Stimulated activated CD8-positive, alpha-beta memory T cell treated with anti-CD3 and anti-CD28 coated beads, Interleukin-2, amount 100 ng/mL, for 48 hours (primary cell): Measurements from ENCODE around the gene MED12.

ENCODE experiments used
- DNase-seq, 2 donors: peaks; one replicate each; pipeline ENCODE4 v3.0.0-alpha.2; 2020; ENCODE audit warnings: low read depth in 2 of 2

Gene MED12

GRCh38 chrX:71118032-71118984, at the start of gene MED12:
TSS of gene MED12 (plus strand) at chrX:71118596. CDS start at chrX:71118755, 159 bp downstream.
- peak; percentile 76 to 81 for DNase-seq

- DNase-seq = no peak
Observed at GRCh38 chrX:71070531-71070930, 47.9 kb upstream of the MED12 start.

- DNase-seq = no peak
Observed at GRCh38 chrX:71081330-71082123, 36.9 kb upstream of the MED12 start.

GRCh38 chrX:71082124-71082647, 36.2 kb upstream of the MED12 start:
- DNase-seq = no peak

DNA sequence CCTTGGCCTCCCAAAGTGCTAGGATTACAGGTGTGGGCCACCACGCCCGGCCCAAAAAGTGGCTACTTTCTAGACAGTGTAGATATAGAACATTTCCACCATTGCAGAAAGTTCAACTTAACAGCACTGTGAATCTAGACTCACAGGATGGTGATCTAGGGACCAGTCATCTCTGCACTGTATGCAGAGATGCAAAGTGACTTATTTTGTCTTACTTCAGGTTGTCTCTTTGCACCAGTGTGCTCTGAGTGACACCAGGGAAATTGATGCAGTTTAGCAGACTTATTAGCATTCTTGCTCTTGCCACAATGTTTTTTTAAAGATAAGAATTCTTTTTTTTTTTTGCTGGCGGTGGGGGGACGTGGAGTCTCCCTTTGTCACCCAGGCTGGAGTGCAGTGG, 35.6 kb upstream of the MED12 start:
- no peak for DNase-seq

DNA sequence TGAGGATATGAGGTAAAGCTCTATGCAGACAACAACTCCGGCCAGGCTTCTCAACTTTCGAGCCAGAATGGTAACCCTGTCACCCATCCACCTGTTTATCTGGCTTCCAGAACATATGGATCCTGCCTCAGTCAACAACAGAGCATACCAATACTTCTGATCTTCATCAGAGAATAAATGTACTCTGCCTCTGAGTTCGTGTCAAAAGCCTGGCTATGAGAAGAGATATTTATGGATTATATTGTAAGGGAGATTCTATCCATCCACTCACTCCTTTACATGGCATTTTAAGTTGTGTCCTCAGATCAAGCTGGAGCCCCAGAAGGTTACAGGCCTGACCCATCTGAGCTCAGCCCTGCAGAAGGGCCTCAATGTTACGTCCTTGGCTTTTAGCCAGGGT, 32.5 kb upstream of the MED12 start:
- no peak for DNase-seq

DNA sequence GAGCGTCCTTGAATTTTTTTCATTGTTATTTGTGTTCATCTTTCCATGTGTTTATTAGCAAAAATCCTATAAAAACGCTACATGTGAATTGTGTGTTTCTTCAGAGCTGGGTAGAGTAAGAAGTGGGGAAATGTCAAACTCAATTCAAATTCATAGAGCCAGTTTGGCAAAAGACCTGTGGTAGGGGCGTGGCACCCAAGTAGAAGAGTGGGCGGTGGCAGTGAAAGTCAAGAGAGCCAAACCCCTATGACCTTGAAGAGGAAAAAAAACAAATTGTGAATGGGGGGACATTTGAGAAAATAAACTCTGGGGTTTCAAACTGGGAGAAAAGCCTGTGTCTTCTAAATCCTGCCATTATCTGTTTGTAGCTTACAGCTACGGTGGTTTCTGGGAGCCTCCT, 27.1 kb upstream of the MED12 start:
- no peak for DNase-seq

DNA sequence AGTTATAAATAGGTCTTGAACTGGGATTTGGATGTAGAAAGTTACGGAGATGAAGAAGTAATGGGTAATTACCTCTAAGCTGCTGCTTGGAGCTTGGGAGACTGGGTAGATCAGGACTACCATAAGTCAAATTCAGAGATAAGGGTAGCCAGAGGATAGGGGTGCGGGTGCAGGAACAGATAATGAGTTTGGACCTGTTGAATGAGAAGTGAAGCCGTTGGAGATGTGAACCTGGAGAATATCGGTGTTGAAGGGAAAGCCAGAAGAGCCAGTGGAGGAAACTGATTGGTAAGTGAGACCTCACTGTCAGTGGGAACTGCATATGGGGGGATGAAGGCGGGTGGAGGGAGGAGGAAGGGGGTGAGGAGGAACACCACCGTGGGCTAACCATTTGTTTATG, 23.4 kb upstream of the MED12 start:
- DNase-seq = no peak

- DNase-seq = peak; percentile 75 to 81
Observed at GRCh38 chrX:71095555-71095980, 22.8 kb upstream of the MED12 start, which contains the start of gene FOXO4. TSS of gene FOXO4 (plus strand) at chrX:71095851. CDS start at chrX:71096529, 678 bp downstream.

GRCh38 chrX:71095981-71096759, 22.2 kb upstream of the MED12 start:
- DNase-seq = peak in 1 of 2 donors; percentile 33

GRCh38 chrX:71096760-71097032, 21.7 kb upstream of the MED12 start:
- no peak for DNase-seq

DNA sequence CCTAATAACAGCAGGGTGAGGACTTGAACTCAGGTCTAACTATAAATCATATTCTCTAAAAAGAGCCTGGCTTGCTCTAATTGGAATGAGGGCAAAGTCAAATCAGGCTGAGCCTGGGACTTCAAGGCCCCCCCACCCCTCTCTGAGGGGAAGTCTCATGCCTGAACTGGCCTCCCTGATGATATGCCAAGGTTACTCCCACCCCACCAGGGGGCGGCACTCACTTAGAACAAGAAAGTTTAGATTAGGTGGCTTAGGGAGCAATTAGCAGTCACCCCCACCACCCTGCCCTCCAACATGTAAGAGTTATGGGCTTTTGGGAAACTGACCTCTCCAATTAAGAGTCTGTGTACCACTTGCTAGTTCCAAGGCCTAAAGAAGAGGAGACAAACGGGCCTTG, 20.1 kb upstream of the MED12 start:
- DNase-seq = peak; percentile 52 to 62

DNA sequence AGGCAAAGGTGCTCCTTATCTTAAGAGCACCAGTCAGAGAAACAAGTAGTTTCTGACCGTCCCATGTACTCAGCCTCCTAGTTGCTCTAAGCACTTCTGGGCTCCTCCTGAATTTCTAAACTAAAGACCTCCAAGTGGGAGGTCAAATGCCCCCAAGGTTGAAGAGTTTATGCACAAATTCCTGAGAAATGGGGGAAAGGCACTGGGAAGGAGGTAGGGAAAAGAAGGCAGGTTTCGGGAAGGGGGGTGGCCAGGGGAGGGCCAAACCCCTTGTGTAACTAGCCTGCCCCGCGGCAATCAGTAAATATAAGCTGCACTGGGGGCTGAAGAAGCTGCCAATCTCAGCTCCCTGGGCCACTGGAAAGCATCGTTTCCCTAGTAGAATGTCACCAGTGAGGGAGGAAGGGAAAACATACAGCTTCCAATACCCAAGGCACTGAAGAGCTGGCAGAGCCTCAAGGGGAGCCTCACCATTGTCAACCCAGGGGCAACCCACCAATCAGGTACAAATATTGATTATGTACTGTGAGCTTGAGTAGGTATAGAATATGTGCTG, 19.4 kb upstream of the MED12 start:
- no peak for DNase-seq

DNA sequence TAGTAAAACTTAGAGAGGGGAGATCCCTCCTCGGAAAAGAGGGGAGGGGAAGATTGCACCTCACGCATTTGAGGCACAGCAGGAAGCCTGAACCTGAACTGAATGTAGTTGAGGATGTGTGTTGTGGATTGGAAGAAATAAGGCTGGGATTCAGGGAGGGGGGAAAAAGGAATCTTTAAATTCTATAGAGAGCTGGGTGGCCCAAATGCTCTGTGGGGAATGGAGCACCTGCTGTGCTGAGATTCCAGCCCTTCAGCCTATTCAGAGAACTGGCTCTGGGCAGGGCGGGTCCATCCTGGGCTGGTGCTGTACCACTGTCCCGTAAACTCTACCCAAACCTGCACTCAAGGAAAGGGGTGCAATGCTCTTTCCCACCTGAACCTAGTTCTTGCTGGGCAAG, 18.7 kb upstream of the MED12 start:
- no peak for DNase-seq

DNA sequence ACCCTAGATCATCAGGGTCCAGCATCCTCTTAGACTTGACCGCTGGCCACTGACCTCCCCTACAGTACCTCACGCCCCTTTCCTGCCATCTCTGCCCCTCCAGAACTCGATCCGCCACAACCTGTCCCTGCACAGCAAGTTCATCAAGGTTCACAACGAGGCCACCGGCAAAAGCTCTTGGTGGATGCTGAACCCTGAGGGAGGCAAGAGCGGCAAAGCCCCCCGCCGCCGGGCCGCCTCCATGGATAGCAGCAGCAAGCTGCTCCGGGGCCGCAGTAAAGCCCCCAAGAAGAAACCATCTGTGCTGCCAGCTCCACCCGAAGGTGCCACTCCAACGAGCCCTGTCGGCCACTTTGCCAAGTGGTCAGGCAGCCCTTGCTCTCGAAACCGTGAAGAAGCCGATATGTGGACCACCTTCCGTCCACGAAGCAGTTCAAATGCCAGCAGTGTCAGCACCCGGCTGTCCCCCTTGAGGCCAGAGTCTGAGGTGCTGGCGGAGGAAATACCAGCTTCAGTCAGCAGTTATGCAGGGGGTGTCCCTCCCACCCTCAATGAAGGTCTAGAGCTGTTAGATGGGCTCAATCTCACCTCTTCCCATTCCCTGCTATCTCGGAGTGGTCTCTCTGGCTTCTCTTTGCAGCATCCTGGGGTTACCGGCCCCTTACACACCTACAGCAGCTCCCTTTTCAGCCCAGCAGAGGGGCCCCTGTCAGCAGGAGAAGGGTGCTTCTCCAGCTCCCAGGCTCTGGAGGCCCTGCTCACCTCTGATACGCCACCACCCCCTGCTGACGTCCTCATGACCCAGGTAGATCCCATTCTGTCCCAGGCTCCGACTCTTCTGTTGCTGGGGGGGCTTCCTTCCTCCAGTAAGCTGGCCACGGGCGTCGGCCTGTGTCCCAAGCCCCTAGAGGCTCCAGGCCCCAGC, 17.6 kb upstream of the MED12 start:
- DNase-seq = no peak

GRCh38 chrX:71102292-71102691, 16.1 kb upstream of the MED12 start:
- no peak for DNase-seq

GRCh38 chrX:71103110-71103983, 15.0 kb upstream of the MED12 start:
- peak in 1 of 2 donors; percentile 50 for DNase-seq

DNA sequence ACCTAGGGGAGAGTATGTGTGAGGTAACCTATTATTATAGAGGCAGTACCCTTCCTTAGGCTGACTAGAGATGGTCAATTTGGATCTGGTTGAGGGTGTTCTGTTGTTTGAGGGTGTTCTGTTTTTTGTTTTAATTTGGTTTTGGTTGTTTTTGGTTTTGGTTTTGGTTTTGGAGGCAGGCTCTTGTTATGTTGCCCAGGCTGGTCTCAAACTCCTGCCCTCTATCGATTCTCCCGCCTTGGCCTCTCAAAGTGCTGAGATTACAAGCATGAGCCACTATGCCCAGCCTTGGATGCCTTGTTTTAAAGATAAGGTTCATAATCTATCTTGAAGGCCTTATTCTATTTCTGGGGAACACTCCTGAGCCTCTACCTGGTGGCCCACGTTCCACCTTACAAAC, 12.8 kb upstream of the MED12 start:
- no peak for DNase-seq

- DNase-seq = no peak
Observed at GRCh38 chrX:71106427-71106826, 12.0 kb upstream of the MED12 start, which contains the start of gene CXorf65. TSS of gene CXorf65 (minus strand) at chrX:71106740. CDS start at chrX:71106556, 184 bp downstream.
